IMR-90 (cell line): ENCODE results near the gene APOBEC3H. TPM values are rescaled to one million over a fixed set of nuclear protein-coding genes. Genes with fewer than 3 reads are reported as not detected.

Experiments
- ATAC-seq: fragments of 200-7000 bp; cut with Tn5 transposase; 2 replicates; pipeline ENCODE4 v1.9.1; 2020; ENCODE audit warnings: low read depth, mild to moderate bottlenecking, moderate library complexity
- BruUV-seq: library from RNA; stranded (reverse); fragments of 400-500 nt; replicated peaks from 2 replicates; lab custom pipeline; 2021; lab: Mats Ljungman, UMichigan
- CTCF ChIA-PET: fragments of 300-600 bp; formaldehyde crosslinking; extraction: SDS; loops from one replicate; lab custom pipeline; 2021; ENCODE audit warnings: antibody characterized with exemption; lab: Yijun Ruan, JAX
- POLR2A ChIA-PET: fragments of 300-600 bp; sonication (Branson Sonifier 250); formaldehyde crosslinking; loops from one replicate; lab custom pipeline; 2022; ENCODE audit warnings: antibody characterized with exemption; ENCODE audit not compliant: unreplicated experiment; lab: Charles Lee
- DNase-seq: peaks from one replicate; pipeline ENCODE4 v3.0.0; 2013
- H2AFZ ChIP-seq: replicated peaks from 2 replicates; pipeline ENCODE3; 2013; ENCODE audit warnings: low read length, mild to moderate bottlenecking; ENCODE audit not compliant: poor library complexity
- H2AK5ac ChIP-seq: 2 replicates; pipeline ENCODE4 v1.6.1; 2013; ENCODE audit warnings: low read depth, low read length, inconsistent platforms
- H2AK9ac ChIP-seq: replicated peaks from 2 replicates; pipeline ENCODE3; 2013; ENCODE audit warnings: mild to moderate bottlenecking, low read depth, low read length, moderate library complexity; ENCODE audit not compliant: poor library complexity
- H2BK120ac ChIP-seq: 2 replicates; pipeline ENCODE4 v1.6.1; 2013; ENCODE audit warnings: low read depth, low read length, inconsistent platforms
- H2BK15ac ChIP-seq: 3 replicates; pipeline ENCODE4 v1.6.1; 2013; ENCODE audit warnings: low read depth, low read length, inconsistent platforms
- H2BK20ac ChIP-seq: 2 replicates; pipeline ENCODE4 v1.6.1; 2013; ENCODE audit warnings: low read depth, mild to moderate bottlenecking, inconsistent platforms, low read length, moderate library complexity
- H2BK5ac ChIP-seq: 2 replicates; pipeline ENCODE4 v1.6.1; 2013; ENCODE audit warnings: mild to moderate bottlenecking, low read depth, low read length, inconsistent platforms; ENCODE audit not compliant: poor library complexity, severe bottlenecking
- H3K14ac ChIP-seq: replicated peaks from 2 replicates; pipeline ENCODE4 v1.6.1; 2013; ENCODE audit warnings: low read depth, low read length, inconsistent platforms
- H3K18ac ChIP-seq: 2 replicates; pipeline ENCODE4 v1.6.1; 2013; ENCODE audit warnings: low read depth, low read length, control low read depth
- H3K23ac ChIP-seq: 2 replicates; pipeline ENCODE4 v1.6.1; 2013; ENCODE audit warnings: low read depth, low read length, inconsistent platforms
- H3K27ac ChIP-seq: 2 replicates; pipeline ENCODE4 v1.5.1; 2013; ENCODE audit warnings: mild to moderate bottlenecking, control low read depth, low read length; ENCODE audit not compliant: insufficient read depth
- H3K27me3 ChIP-seq: 2 replicates; pipeline ENCODE4 v1.6.1; 2013; ENCODE audit warnings: low read length; ENCODE audit not compliant: control insufficient read depth, insufficient read depth
- H3K36me3 ChIP-seq: 2 replicates; pipeline ENCODE4 v1.6.1; 2013; ENCODE audit warnings: low read length, mixed read lengths; ENCODE audit not compliant: control insufficient read depth, insufficient read depth
- H3K4ac ChIP-seq: 2 replicates; pipeline ENCODE4 v1.6.1; 2013; ENCODE audit warnings: low read depth, low read length, inconsistent platforms
- H3K4me1 ChIP-seq: 2 replicates; pipeline ENCODE4 v1.6.1; 2013; ENCODE audit warnings: low read length, mixed read lengths; ENCODE audit not compliant: control insufficient read depth, insufficient read depth
- H3K4me2 ChIP-seq: 2 replicates; pipeline ENCODE4 v1.6.1; 2013; ENCODE audit warnings: low read depth, mild to moderate bottlenecking, control low read depth, low read length, moderate library complexity
- H3K4me3 ChIP-seq: 2 replicates; pipeline ENCODE4 v1.5.1; 2013; ENCODE audit warnings: low read depth, mild to moderate bottlenecking, control low read depth, low read length, moderate library complexity; ENCODE audit not compliant: insufficient read depth
- H3K56ac ChIP-seq: 2 replicates; pipeline ENCODE4 v1.6.1; 2013; ENCODE audit warnings: low read length, inconsistent platforms; ENCODE audit not compliant: insufficient read depth; ENCODE audit errors: extremely low read depth
- H3K79me1 ChIP-seq, 2 experiments: 2 replicates each; pipeline ENCODE4 v1.6.1; 2013; ENCODE audit warnings: low read length in 2 of 2, inconsistent platforms in 1 of 2, low read depth in 1 of 2
- H3K9ac ChIP-seq: 2 replicates; pipeline ENCODE4 v1.6.1; 2013; ENCODE audit warnings: low read depth, low read length, control low read depth
- H3K9me1 ChIP-seq: 2 replicates; pipeline ENCODE4 v1.6.1; 2013; ENCODE audit warnings: low read length, inconsistent platforms; ENCODE audit not compliant: insufficient read depth
- H3K9me3 ChIP-seq: 2 replicates; pipeline ENCODE4 v1.6.1; 2013; ENCODE audit warnings: low read length; ENCODE audit not compliant: control insufficient read depth, insufficient read depth
- H4K20me1 ChIP-seq: 2 replicates; pipeline ENCODE4 v1.6.1; 2013; ENCODE audit warnings: low read length, inconsistent platforms; ENCODE audit not compliant: insufficient read depth
- H4K5ac ChIP-seq: 2 replicates; pipeline ENCODE4 v1.6.1; 2013; ENCODE audit warnings: mild to moderate bottlenecking, low read depth, low read length, control low read depth
- H4K8ac ChIP-seq, 2 experiments: 2 replicates each; pipeline ENCODE4 v1.6.1; 2013; ENCODE audit warnings: low read depth in 2 of 2, low read length in 2 of 2, control low read depth in 1 of 2, inconsistent platforms in 1 of 2
- H4K91ac ChIP-seq: 2 replicates; pipeline ENCODE4 v1.6.1; 2013; ENCODE audit warnings: low read depth, low read length, inconsistent platforms; ENCODE audit not compliant: insufficient read depth
- BHLHE40 ChIP-seq: fragments of 150-350 bp; IDR thresholded peaks from 2 replicates; pipeline ENCODE4 v1.6.1; 2016; ENCODE audit warnings: mild to moderate bottlenecking, low read depth, low read length
- CEBPB ChIP-seq: IDR thresholded peaks from 2 replicates; pipeline ENCODE4 v1.6.1; 2012; ENCODE audit warnings: low read depth, low read length, improper control_type of control experiment
- ELK1 ChIP-seq: fragments of 150-350 bp; IDR thresholded peaks from 2 replicates; pipeline ENCODE4 v1.6.1; 2016; ENCODE audit warnings: low read depth, mild to moderate bottlenecking, low read length, moderate library complexity, borderline replicate concordance
- WGBS, 2 experiments: methylation state at CpG; one replicate each; pipeline versions ENCODE4 v1.1.5 to v1.1.7; 2013; ENCODE audit warnings: missing lambda C conversion rate in 2 of 2; ENCODE audit not compliant: insufficient read length in 1 of 2; ENCODE audit errors: extremely low coverage in 2 of 2; 5-methylcytosine and 5-hydroxymethylcytosine counted together
- dilution Hi-C: fragments of 300-500 bp; cut with HindIII; formaldehyde crosslinking; loops from one replicate; pipeline ENCODE4 v1.14.3; 2018; ENCODE audit warnings: low sequenced_read_pairs; ENCODE audit not compliant: unreplicated experiment
- in situ Hi-C: fragments of 300-500 bp; cut with MboI; formaldehyde crosslinking; loops from 3 replicates; pipeline ENCODE4 v1.14.3; 2019; ENCODE audit warnings: low sequenced_read_pairs, inconsistent platforms, mixed read lengths
- intact Hi-C: fragments of 100-400 bp; cut with micrococcal nuclease; formaldehyde crosslinking; loops from 2 replicates; pipeline ENCODE4 v1.10.0; 2022
- polyA plus RNA-seq, 3 experiments: library from polyadenylated mRNA; depleted of rRNA; stranded (reverse); fragments of >200 nt; gene quantifications; 2 replicates each; pipeline ENCODE4 v1.2.3, GENCODE V29; 2012; ENCODE audit warnings: low replicate concordance in 1 of 3
- total RNA-seq: library from RNA; depleted of rRNA; stranded (reverse); fragments of >200 nt; gene quantifications from 2 replicates; pipeline ENCODE4 v1.2.3, GENCODE V29; 2012

Gene APOBEC3H
- total and polyA plus RNA-seq, 2 of the 4 experiments (the other 2 are of a cell fraction) = 0.18 TPM; not detected in 1

- Histone ChIP-seq H3K27me3 (peaks cover 2% of the 10 kb centered on the region; the same call in 1 of the 2 replicates), H2BK15ac (no peak overlapping the region), H3K9me3 (no peaks in the 10 kb centered on the region), H3K56ac (no peak overlapping the region), H3K9ac (no peak overlapping the region), H3K4me2 (peak overlapping the region; percentile 57; the same call in 1 of the 2 replicates), H3K79me1 (no peaks in the 10 kb centered on the region), H3K36me3 (no peaks in the 10 kb centered on the region), H3K14ac (no peak overlapping the region), H4K5ac (no peak overlapping the region), H4K20me1 (no peaks in the 10 kb centered on the region), H2BK20ac (no peak overlapping the region), H2AK5ac (no peak overlapping the region), H3K27ac (no peak overlapping the region), H2AFZ (peak overlapping the region; percentile 69), H2BK120ac (no peak overlapping the region), H3K4me3 (no peak overlapping the region), H2BK5ac (no peak overlapping the region), H3K23ac (no peak overlapping the region), H4K91ac (no peak overlapping the region), H2AK9ac (no peak overlapping the region), H3K9me1 (no peaks in the 10 kb centered on the region), H4K8ac (no peak overlapping the region), H3K4ac (no peak overlapping the region), H3K4me1 (peaks cover 8% of the 10 kb centered on the region), H3K18ac (no peak overlapping the region)
- in situ Hi-C loops (no loop called here), intact Hi-C loops (no loop called here), dilution Hi-C loops (no loop called here)
- TF ChIP-seq BHLHE40 = peak; percentile 30; the same call in 1 of the 2 replicates
- TF ChIP-seq CEBPB = peak; percentile 78
- no peak for TF ChIP-seq ELK1
- CTCF ChIA-PET = interaction anchor here (0.6 to 2.2 kb wide), 2 partner anchors 9 to 34 kb away, joined by 3 to 7 read pairs; partner anchors contain the start of gene APOBEC3H
- 55% methylated on average over 6 of the region's 24 CpGs; no CpG with 5 or more reads in 1 of the 2 experiments for WGBS, 2 experiments
- no TSS peak for BruUV-seq
- ATAC-seq (peak; percentile 43), DNase-seq (peak; percentile 42)
- POLR2A ChIA-PET = no interaction called here
Measured at GRCh38 chr22:39130892-39131855, 34.1 kb downstream of the APOBEC3H start.
